BLaER1 (cell line): Measurements from ENCODE around the gene IL1RAPL1.

ENCODE experiments used
- H3K27ac ChIP-seq: shearing (Covaris generic); formaldehyde crosslinking; 2 replicates; pipeline ENCODE4 v1.8.1; 2022
- H3K27me3 ChIP-seq: shearing (Covaris generic); formaldehyde crosslinking; 2 replicates; pipeline ENCODE4 v1.8.1; 2022
- H3K36me3 ChIP-seq: shearing (Covaris generic); formaldehyde crosslinking; 2 replicates; pipeline ENCODE4 v1.8.1; 2022
- H3K4me1 ChIP-seq: shearing (Covaris generic); formaldehyde crosslinking; 2 replicates; pipeline ENCODE4 v1.8.1; 2022
- H3K4me2 ChIP-seq: shearing (Covaris generic); formaldehyde crosslinking; 2 replicates; pipeline ENCODE4 v1.8.1; 2022
- H3K4me3 ChIP-seq: shearing (Covaris generic); formaldehyde crosslinking; 2 replicates; pipeline ENCODE4 v1.8.1; 2022
- H3K9ac ChIP-seq: shearing (Covaris generic); formaldehyde crosslinking; 2 replicates; pipeline ENCODE4 v1.8.1; 2022
- H3K9me3 ChIP-seq: shearing (Covaris generic); formaldehyde crosslinking; 2 replicates; pipeline ENCODE4 v1.8.1; 2022
- H4K20me1 ChIP-seq: shearing (Covaris generic); formaldehyde crosslinking; 2 replicates; pipeline ENCODE4 v1.8.1; 2022
- Cebpa-rat ChIP-seq: shearing (Covaris generic); IDR thresholded peaks from 2 replicates; pipeline ENCODE4 v1.8.1; 2022

Gene IL1RAPL1

DNA sequence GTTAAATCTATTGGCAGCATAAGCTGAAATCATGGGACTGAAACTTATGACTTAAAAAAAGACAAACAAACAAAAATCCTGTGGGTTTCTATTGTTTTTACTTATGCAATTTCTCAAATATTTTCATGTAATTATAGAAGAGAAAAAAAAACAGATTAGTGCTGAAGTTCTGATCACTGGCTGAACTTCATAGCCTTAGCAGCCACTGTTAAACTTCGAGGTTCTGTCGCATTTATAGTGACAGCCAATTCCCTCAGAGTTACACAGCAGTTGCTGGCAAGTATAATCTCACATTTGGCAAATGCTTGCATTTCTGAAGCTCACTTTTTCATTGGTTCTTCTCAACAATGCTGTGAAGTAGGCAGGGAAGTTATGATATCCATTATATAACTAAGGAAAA lies 879.2 kb downstream of the IL1RAPL1 start:
- Histone ChIP-seq H3K27ac (no peak overlapping the region), H3K9me3 (no peaks in the 10 kb centered on the region), H3K27me3 (no peaks in the 10 kb centered on the region), H4K20me1 (no peaks in the 10 kb centered on the region), H3K9ac (no peak overlapping the region), H3K4me3 (no peak overlapping the region), H3K4me1 (no peaks in the 10 kb centered on the region), H3K4me2 (no peak overlapping the region), H3K36me3 (no peaks in the 10 kb centered on the region)
- no peak for TF ChIP-seq Cebpa-rat

DNA sequence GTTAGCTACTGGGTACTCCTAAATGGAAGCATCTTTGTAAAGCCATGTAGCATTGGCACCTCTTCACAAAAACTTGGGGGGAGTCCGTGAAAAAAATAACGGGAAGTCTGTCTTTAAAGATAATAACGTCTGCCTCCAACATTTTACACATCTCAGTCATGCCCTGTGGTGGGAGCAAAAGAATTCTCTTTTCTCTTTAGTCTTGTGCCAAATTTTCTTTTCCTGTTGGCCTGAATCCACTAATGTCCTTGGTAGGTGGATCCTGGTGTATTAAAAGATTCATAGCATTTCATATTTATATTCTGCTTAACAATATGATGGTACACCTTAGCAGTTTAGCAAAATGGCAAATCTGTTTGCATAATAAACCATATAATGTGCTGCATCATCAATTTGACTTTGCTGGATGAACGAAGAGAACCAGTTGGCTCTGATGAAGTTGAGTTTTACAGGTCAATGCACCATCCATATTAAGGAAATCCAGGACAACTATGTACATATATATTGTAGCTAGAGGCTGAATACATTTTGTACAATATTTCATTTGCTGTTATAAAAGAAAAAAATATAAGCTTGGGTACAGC lies 881.8 kb downstream of the IL1RAPL1 start:
- H3K4me3 ChIP-seq: no peak overlapping the region
- no peaks in the 10 kb centered on the region for H3K4me1 ChIP-seq
- no peak overlapping the region for H3K9ac ChIP-seq
- H3K27ac ChIP-seq: no peak overlapping the region
- no peak for TF ChIP-seq Cebpa-rat
- no peaks in the 10 kb centered on the region for H4K20me1 ChIP-seq
- H3K4me2 ChIP-seq: no peak overlapping the region
- H3K9me3 ChIP-seq: no peaks in the 10 kb centered on the region
- H3K36me3 ChIP-seq: no peaks in the 10 kb centered on the region
- H3K27me3 ChIP-seq: no peaks in the 10 kb centered on the region

DNA sequence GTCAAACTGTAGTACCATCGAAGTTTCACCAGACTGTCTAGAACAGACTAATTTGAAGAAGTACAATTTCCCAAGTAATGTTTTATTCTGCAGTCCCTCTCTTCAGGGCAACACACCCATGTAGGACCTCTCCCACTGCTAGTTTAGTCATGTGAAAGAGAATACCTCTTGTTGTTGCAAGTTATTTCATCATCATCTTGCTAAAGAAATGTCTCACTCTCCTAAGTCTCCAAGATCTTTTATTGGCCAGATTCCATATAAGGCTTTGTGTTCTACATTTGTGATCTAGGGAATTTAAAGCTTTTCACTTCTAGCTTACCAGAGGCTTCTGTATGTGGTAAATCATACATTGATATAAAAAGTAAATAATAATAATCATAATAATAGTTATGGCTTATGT lies 882.8 kb downstream of the IL1RAPL1 start:
- Histone ChIP-seq H3K4me2 (no peak overlapping the region), H3K9ac (no peak overlapping the region), H4K20me1 (no peaks in the 10 kb centered on the region), H3K27ac (no peak overlapping the region), H3K36me3 (no peaks in the 10 kb centered on the region), H3K4me1 (no peaks in the 10 kb centered on the region), H3K4me3 (no peak overlapping the region), H3K27me3 (no peaks in the 10 kb centered on the region), H3K9me3 (no peaks in the 10 kb centered on the region)
- TF ChIP-seq Cebpa-rat: no peak

DNA sequence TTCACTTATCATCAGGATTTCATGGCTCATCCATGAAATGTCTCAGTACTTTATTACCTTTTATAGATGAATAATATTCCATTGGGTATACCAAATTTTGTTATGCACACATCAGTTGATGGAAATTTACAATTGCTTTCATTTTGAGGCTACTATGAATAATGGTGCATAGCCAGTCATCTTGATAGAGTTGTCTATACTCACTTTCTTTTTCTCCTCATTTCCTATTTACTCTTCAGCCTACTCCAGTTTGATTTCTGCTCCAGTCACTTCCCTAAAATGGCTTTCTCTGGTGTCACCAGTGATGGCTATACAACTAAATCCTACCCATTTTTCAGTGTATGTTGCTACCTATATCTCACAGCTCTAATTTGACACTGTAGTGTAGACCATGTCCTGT lies 884.6 kb downstream of the IL1RAPL1 start:
- H3K4me1 ChIP-seq: no peaks in the 10 kb centered on the region
- no peak overlapping the region for H3K27ac ChIP-seq
- H3K36me3 ChIP-seq: no peaks in the 10 kb centered on the region
- H3K4me3 ChIP-seq: no peak overlapping the region
- H3K9me3 ChIP-seq: no peaks in the 10 kb centered on the region
- no peak for TF ChIP-seq Cebpa-rat
- no peaks in the 10 kb centered on the region for H4K20me1 ChIP-seq
- H3K27me3 ChIP-seq: no peaks in the 10 kb centered on the region
- no peak overlapping the region for H3K4me2 ChIP-seq
- no peak overlapping the region for H3K9ac ChIP-seq

DNA sequence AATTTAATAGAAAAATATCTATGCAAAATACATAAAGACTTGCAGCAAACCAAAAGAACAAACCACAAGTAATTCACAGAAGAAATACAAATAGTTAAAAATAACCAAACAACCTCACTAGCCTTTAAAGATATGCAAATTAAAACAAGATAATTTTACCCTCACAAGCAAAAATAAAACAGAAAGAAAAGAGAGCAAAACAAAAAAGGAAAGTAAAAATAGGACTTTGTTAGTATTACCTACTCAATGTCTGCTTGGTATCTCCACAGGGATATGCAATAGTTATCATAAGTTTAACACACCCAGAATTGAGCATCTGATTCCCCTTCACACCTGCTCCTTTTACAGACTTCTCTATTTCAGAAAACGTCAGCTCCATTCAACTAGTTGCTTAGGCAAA lies 890.6 kb downstream of the IL1RAPL1 start:
- TF ChIP-seq Cebpa-rat: no peak
- H4K20me1 ChIP-seq: no peaks in the 10 kb centered on the region
- H3K4me1 ChIP-seq: peaks cover 14% of the 10 kb centered on the region
- H3K4me3 ChIP-seq: no peak overlapping the region
- H3K9ac ChIP-seq: no peak overlapping the region
- no peak overlapping the region for H3K27ac ChIP-seq
- no peak overlapping the region for H3K4me2 ChIP-seq
- no peaks in the 10 kb centered on the region for H3K36me3 ChIP-seq
- H3K9me3 ChIP-seq: no peaks in the 10 kb centered on the region
- H3K27me3 ChIP-seq: no peaks in the 10 kb centered on the region

DNA sequence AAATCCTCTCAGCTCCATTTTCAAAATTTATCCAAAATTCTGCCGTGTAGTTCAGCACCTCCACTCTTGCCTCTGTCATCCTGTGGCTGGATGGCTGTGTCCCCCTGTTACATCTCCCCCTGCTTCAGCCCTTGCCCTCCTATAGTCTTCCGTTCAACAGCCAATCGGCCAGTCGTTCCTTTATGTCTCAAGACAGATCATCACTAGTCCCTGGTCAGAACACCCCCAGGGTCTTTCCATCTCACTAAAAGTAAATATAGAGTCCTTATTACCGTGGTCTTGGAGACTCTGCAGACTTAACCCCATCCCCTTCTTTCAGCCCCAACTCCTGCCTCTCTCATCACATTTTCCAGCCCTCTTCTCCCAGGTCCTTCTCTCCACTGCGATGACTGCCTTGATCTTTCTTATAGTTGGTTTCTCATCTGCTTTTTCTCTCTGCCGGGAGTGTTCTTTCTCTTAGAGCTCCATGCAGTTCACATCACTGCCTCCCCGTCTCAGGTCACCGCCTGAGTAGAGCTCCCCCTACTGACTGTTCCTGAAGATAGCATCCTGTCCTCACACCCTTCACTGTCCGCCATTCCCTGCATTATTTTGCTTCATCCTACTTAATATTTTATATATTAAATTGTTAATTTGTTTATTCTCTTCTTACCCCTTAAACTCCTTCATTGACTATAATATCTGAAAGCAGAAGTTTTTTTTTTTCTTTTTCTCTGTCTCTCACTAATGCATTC lies 891.3 kb downstream of the IL1RAPL1 start:
- TF ChIP-seq Cebpa-rat: no peak
- Histone ChIP-seq H3K9me3 (no peaks in the 10 kb centered on the region), H3K4me3 (no peak overlapping the region), H3K36me3 (no peaks in the 10 kb centered on the region), H4K20me1 (no peaks in the 10 kb centered on the region), H3K27ac (no peak overlapping the region), H3K4me1 (peaks cover 14% of the 10 kb centered on the region), H3K4me2 (no peak overlapping the region; the same call in 1 of the 2 replicates), H3K27me3 (no peaks in the 10 kb centered on the region), H3K9ac (no peak overlapping the region)

DNA sequence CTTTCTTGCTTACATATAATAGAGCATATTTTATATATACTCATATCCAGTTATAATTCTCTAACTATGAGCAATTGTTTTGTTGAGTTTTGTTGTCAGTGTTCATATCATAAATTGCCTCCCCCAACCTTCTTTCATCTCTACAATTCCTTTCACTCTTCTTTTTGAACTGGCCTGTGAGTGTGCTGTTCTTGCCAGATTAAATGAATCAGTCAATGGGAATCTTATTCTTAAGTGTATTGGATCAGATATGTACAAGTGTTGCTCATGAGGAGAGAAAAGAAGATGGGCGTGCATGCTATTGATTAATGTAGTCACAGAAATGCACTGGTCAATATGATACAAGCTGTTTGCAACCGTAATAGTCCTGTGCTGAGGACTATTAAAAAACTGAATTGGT lies 900.0 kb downstream of the IL1RAPL1 start:
- H3K9me3 ChIP-seq: no peaks in the 10 kb centered on the region

DNA sequence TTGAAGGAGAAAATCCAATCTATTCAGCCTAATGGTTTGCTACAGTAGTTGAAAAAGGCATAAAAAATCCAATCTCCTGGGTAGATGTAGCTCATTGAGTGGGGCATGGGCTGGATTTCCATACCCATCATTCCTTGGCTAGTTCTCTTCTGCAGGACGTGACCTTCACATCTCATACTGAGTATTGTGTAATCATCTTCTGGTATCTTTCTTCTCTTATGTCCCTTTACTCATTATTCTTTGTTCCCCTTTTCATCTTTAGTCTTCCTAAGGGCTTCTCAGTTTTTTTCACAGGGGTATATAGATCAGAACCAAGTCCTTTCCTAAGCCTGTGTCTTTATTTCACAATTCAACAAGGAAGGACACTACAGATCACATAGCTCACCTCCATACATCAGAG lies 900.5 kb downstream of the IL1RAPL1 start:
- Histone ChIP-seq H3K4me2 (peak overlapping the region; percentile 71), H3K36me3 (no peaks in the 10 kb centered on the region), H3K9me3 (no peaks in the 10 kb centered on the region), H3K27me3 (no peaks in the 10 kb centered on the region), H3K4me1 (peaks cover 83% of the 10 kb centered on the region), H3K27ac (peak overlapping the region; percentile 74), H3K4me3 (no peak overlapping the region), H4K20me1 (no peaks in the 10 kb centered on the region), H3K9ac (no peak overlapping the region)
- TF ChIP-seq Cebpa-rat: peak; percentile 30; the same call in 1 of the 2 replicates

More for the DNA sequence above, 900.0 kb downstream of the IL1RAPL1 start:
- H3K9ac ChIP-seq: no peak overlapping the region
- peaks cover 81% of the 10 kb centered on the region for H3K4me1 ChIP-seq
- no peaks in the 10 kb centered on the region for H3K27me3 ChIP-seq
- H3K4me3 ChIP-seq: no peak overlapping the region
- peak overlapping the region; percentile 71 for H3K4me2 ChIP-seq
- no peaks in the 10 kb centered on the region for H4K20me1 ChIP-seq
- H3K36me3 ChIP-seq: no peaks in the 10 kb centered on the region
- no peak for TF ChIP-seq Cebpa-rat
- H3K27ac ChIP-seq: peak overlapping the region; percentile 74

DNA sequence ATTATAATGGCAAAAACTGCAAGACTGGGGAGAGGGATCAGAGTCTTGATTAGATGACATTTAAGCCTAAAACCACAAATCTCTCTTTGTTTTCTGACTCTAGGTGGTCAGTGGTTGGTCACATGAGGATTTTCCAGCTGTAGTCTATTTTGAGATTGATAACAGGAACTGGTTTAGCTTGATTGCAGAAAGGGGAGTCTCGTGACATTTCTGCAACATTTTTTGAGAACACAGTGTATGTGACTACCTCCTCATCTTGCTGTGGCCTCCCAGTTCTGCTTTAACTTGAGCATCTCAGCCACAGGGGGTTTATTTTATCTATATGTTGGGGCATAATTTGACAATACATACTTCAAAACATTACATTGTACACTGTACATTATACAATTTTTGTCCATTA lies 901.7 kb downstream of the IL1RAPL1 start:
- Histone ChIP-seq H3K4me2 (peak overlapping the region; percentile 71), H3K4me3 (peak overlapping the region; percentile 5; the same call in 1 of the 2 replicates), H3K4me1 (peaks cover 83% of the 10 kb centered on the region), H4K20me1 (no peaks in the 10 kb centered on the region), H3K9me3 (peaks cover 3% of the 10 kb centered on the region), H3K36me3 (no peaks in the 10 kb centered on the region), H3K9ac (peak overlapping the region; percentile 45; the same call in 1 of the 2 replicates), H3K27me3 (no peaks in the 10 kb centered on the region), H3K27ac (peak overlapping the region; percentile 74)
- TF ChIP-seq Cebpa-rat: no peak

DNA sequence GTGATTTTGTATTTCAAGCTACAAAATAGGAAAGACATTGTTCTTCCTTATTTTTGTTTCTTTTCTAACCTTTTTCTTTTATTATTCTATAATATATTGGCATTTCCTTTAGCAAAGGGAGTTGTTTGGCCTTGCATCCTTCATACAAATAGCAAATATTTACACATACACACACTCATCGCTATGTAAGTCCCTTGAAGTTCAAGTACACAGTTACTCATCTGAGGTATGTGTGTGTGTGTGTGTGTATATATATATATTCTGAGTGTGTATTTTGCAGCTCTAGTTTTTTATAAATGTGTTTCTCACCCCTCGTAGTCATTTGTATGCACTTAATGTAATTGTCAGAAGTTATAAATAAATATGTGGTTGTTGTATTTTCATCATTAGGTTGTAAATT lies 903.4 kb downstream of the IL1RAPL1 start:
- no peak for TF ChIP-seq Cebpa-rat
- Histone ChIP-seq H3K9me3 (peaks cover 8% of the 10 kb centered on the region), H3K4me3 (no peak overlapping the region), H3K4me1 (peaks cover 68% of the 10 kb centered on the region), H3K9ac (no peak overlapping the region), H3K27ac (no peak overlapping the region), H3K27me3 (no peaks in the 10 kb centered on the region), H3K4me2 (no peak overlapping the region), H4K20me1 (no peaks in the 10 kb centered on the region), H3K36me3 (no peaks in the 10 kb centered on the region)
